ENCODE measurements around the gene MTNR1A. TPM values are rescaled to one million over a fixed set of nuclear protein-coding genes. Genes with fewer than 3 reads are reported as not detected.
A peak's percentile ranks its signal among the peaks of the same experiment; 100 is the strongest.

The MTNR1A gene
- not detected for polyA plus RNA-seq (2013, experiment 1 of 2; ENCODE audit: insufficient read length)
- polyA plus RNA-seq (2013, experiment 2 of 2; ENCODE audit: insufficient read length), result 0.10 TPM

- DNase-seq, result no peak
Observed at GRCh38 chr4:186554914-186555827, at the start of gene MTNR1A. TSS of gene MTNR1A (minus strand) at chr4:186555567. CDS start at chr4:186555365, 202 bp downstream.

GRCh38 chr4:186604124-186604807 lies 48.9 kb upstream of the MTNR1A start:
- no peak for DNase-seq

GRCh38 chr4:186602978-186603377 lies 47.6 kb upstream of the MTNR1A start:
- no peak for DNase-seq

- no peak for DNase-seq
Observed at GRCh38 chr4:186599483-186599882, 44.1 kb upstream of the MTNR1A start.

- no peak for DNase-seq
Observed at GRCh38 chr4:186598686-186599085, 43.3 kb upstream of the MTNR1A start.

GRCh38 chr4:186596850-186597390 lies 41.6 kb upstream of the MTNR1A start:
- DNase-seq, result no peak

- DNase-seq, result no peak
Observed at GRCh38 chr4:186596346-186596745, 41.0 kb upstream of the MTNR1A start.

- no peak for DNase-seq
Observed at GRCh38 chr4:186593587-186593973, 38.2 kb upstream of the MTNR1A start.

GRCh38 chr4:186592966-186593586 lies 37.7 kb upstream of the MTNR1A start:
- peak; percentile 70 for DNase-seq

GRCh38 chr4:186592445-186592844 lies 37.1 kb upstream of the MTNR1A start:
- no peak for DNase-seq

GRCh38 chr4:186591651-186592050 lies 36.3 kb upstream of the MTNR1A start:
- DNase-seq, result no peak

GRCh38 chr4:186588503-186588902 lies 33.1 kb upstream of the MTNR1A start:
- no peak for DNase-seq

- DNase-seq, result peak; percentile 56
Observed at GRCh38 chr4:186587416-186588018, 32.1 kb upstream of the MTNR1A start.

- DNase-seq, result no peak
Observed at GRCh38 chr4:186586205-186586604, 30.8 kb upstream of the MTNR1A start.

- DNase-seq, result no peak
Observed at GRCh38 chr4:186584912-186585311, 29.5 kb upstream of the MTNR1A start.

GRCh38 chr4:186581421-186581820 lies 26.1 kb upstream of the MTNR1A start:
- DNase-seq, result no peak

- no peak for DNase-seq
Observed at GRCh38 chr4:186580669-186581068, 25.3 kb upstream of the MTNR1A start.

- DNase-seq, result peak; percentile 61
Observed at GRCh38 chr4:186570193-186570996, 15.0 kb upstream of the MTNR1A start.

- no peak for DNase-seq
Observed at GRCh38 chr4:186569533-186570192, 14.3 kb upstream of the MTNR1A start.

GRCh38 chr4:186566068-186566467 lies 10.7 kb upstream of the MTNR1A start:
- DNase-seq, result no peak

GRCh38 chr4:186563761-186564160 lies 8.4 kb upstream of the MTNR1A start:
- DNase-seq, result no peak

All from fibroblast of skin of back (primary cell).